Mucosa of descending colon (tissue), 3 donors: ENCODE data around the gene USP35. TPM values are rescaled to one million over a fixed set of nuclear protein-coding genes. Genes with fewer than 3 reads are reported as not detected.

Experiments
- ATAC-seq: fragments of 200-7000 bp; cut with Tn5 transposase; one replicate; pipeline ENCODE4 v1.9.1; 2020; ENCODE audit warnings: mild to moderate bottlenecking, moderate library complexity
- DNase-seq, 3 donors: peaks; one replicate each; pipeline ENCODE4 v3.0.0-alpha.2; 2020
- H3K36me3 ChIP-seq: fragments of 200-600 bp; one replicate; pipeline ENCODE4 v1.8.0; 2021; ENCODE audit warnings: low read depth, mild to moderate bottlenecking
- H3K4me1 ChIP-seq: fragments of 200-600 bp; one replicate; pipeline ENCODE4 v1.8.0; 2021; ENCODE audit warnings: low read depth, mild to moderate bottlenecking
- H3K4me3 ChIP-seq: fragments of 200-600 bp; one replicate; pipeline ENCODE4 v1.8.0; 2021; ENCODE audit warnings: mild to moderate bottlenecking
- H3K9me3 ChIP-seq: fragments of 200-600 bp; one replicate; pipeline ENCODE4 v1.8.0; 2021; ENCODE audit warnings: mild to moderate bottlenecking
- CTCF ChIP-seq: fragments of 200-600 bp; IDR thresholded peaks from one replicate; pipeline ENCODE4 v1.8.0; 2022; ENCODE audit warnings: antibody characterized with exemption, mild to moderate bottlenecking
- intact Hi-C, 2 donors: fragments of 100-400 bp; cut with DNase I in 1 of 2; cut with micrococcal nuclease in 1 of 2; formaldehyde crosslinking; loops; one replicate each; pipeline versions ENCODE4 v1.11.0 to v1.11.1; 2022; cut with DNase I, micrococcal nuclease
- total RNA-seq, 3 donors: library from RNA; stranded (reverse); fragmentation: NEBNext Ultra II Directional in 2 of 3; extraction: Animal tissue kit (Norgen Biotek cat#: 25700) in 2 of 3; gene quantifications; one replicate each; pipeline versions ENCODE4 v1.2.1 to v1.2.4, GENCODE V29; 2021 to 2023
- donor health status: DM: no; HTN: no; CAD: no; lungs with moderate emphysema.
- donor health status: DM: no; HTN: no; CAD: no.
- donor health status: DM: no; HTN: yes; CAD: no.

Gene USP35
- total RNA-seq, 3 donors from 2014 or later: 3.9 to 11.1 (median 4.9) TPM

- TF ChIP-seq CTCF: no peak
- Histone ChIP-seq H3K36me3 (no peaks in the 10 kb centered on the region), H3K4me1 (no peaks in the 10 kb centered on the region), H3K9me3 (no peaks in the 10 kb centered on the region), H3K4me3 (no peak overlapping the region)
- intact Hi-C loops: no loop called here
- DNase-seq (no peak), ATAC-seq (no peak)
These were observed 21.4 kb downstream of the USP35 start for GRCh38 chr11:78210000-78210608.

GRCh38 chr11:78211565-78211964 lies 22.8 kb downstream of the USP35 start:
- no peak for TF ChIP-seq CTCF
- no peaks in the 10 kb centered on the region for H3K4me1 ChIP-seq
- H3K9me3 ChIP-seq: no peaks in the 10 kb centered on the region
- DNase-seq (no peak), ATAC-seq (no peak)
- H3K36me3 ChIP-seq: no peaks in the 10 kb centered on the region
- intact Hi-C loops: no loop called here
- H3K4me3 ChIP-seq: no peak overlapping the region

GRCh38 chr11:78212586-78213371 lies 24.1 kb downstream of the USP35 start:
- ATAC-seq (no peak), DNase-seq (no peak)
- no peak for TF ChIP-seq CTCF
- Histone ChIP-seq H3K36me3 (no peaks in the 10 kb centered on the region), H3K9me3 (no peaks in the 10 kb centered on the region), H3K4me3 (no peak overlapping the region), H3K4me1 (no peaks in the 10 kb centered on the region)
- intact Hi-C loops: no loop called here

- no peak for ATAC-seq
- no peaks in the 10 kb centered on the region for H3K4me1 ChIP-seq
- no peak for DNase-seq
- no peaks in the 10 kb centered on the region for H3K36me3 ChIP-seq
- intact Hi-C loops: no loop called here
- no peak overlapping the region for H3K4me3 ChIP-seq
- no peaks in the 10 kb centered on the region for H3K9me3 ChIP-seq
- no peak for TF ChIP-seq CTCF
These were observed 25.0 kb downstream of the USP35 start for GRCh38 chr11:78213526-78214330.

- intact Hi-C loops: no loop called here
- H3K4me1 ChIP-seq: no peaks in the 10 kb centered on the region
- H3K4me3 ChIP-seq: no peak overlapping the region
- no peak for ATAC-seq
- no peak for TF ChIP-seq CTCF
- no peak for DNase-seq
- H3K36me3 ChIP-seq: no peaks in the 10 kb centered on the region
- no peaks in the 10 kb centered on the region for H3K9me3 ChIP-seq
These were observed 25.8 kb downstream of the USP35 start for GRCh38 chr11:78214331-78215194.
